ENCODE results near the gene ERVFRD-1.

DNA sequence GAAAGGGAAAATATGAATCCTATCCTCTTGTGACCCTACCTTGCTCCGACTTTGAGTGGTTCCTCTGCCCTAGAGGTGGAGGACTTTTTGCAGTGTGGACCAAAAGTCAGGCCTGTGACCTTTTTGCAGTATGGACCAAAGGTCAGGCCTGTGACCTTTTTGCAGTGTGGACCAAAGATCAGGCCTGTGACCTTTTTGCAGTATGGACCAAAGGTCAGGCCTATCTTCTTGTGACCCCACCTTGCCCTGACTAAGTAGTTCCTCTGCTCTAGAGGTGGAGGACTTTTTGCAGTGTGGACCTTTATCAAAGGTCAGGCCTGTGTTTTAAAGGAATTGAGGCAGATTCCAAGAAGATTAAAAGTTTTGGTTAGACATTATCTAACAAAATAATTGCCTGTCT lies 10.9 kb upstream of the ERVFRD-1 start:
- TF ChIP-seq TAF1 (IDR thresholded peaks at IDR 0.05; ENCODE audit: low read depth), result no peak
- TF ChIP-seq, protein P1, sequence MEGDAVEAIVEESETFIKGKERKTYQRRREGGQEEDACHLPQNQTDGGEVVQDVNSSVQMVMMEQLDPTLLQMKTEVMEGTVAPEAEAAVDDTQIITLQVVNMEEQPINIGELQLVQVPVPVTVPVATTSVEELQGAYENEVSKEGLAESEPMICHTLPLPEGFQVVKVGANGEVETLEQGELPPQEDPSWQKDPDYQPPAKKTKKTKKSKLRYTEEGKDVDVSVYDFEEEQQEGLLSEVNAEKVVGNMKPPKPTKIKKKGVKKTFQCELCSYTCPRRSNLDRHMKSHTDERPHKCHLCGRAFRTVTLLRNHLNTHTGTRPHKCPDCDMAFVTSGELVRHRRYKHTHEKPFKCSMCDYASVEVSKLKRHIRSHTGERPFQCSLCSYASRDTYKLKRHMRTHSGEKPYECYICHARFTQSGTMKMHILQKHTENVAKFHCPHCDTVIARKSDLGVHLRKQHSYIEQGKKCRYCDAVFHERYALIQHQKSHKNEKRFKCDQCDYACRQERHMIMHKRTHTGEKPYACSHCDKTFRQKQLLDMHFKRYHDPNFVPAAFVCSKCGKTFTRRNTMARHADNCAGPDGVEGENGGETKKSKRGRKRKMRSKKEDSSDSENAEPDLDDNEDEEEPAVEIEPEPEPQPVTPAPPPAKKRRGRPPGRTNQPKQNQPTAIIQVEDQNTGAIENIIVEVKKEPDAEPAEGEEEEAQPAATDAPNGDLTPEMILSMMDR (IDR thresholded peaks at IDR 0.05; ENCODE audit: poor library complexity, severe bottlenecking), result no peak
- no peak for TF ChIP-seq POLR2AphosphoS5 (IDR thresholded peaks at IDR 0.05)
- TF ChIP-seq, protein P2, sequence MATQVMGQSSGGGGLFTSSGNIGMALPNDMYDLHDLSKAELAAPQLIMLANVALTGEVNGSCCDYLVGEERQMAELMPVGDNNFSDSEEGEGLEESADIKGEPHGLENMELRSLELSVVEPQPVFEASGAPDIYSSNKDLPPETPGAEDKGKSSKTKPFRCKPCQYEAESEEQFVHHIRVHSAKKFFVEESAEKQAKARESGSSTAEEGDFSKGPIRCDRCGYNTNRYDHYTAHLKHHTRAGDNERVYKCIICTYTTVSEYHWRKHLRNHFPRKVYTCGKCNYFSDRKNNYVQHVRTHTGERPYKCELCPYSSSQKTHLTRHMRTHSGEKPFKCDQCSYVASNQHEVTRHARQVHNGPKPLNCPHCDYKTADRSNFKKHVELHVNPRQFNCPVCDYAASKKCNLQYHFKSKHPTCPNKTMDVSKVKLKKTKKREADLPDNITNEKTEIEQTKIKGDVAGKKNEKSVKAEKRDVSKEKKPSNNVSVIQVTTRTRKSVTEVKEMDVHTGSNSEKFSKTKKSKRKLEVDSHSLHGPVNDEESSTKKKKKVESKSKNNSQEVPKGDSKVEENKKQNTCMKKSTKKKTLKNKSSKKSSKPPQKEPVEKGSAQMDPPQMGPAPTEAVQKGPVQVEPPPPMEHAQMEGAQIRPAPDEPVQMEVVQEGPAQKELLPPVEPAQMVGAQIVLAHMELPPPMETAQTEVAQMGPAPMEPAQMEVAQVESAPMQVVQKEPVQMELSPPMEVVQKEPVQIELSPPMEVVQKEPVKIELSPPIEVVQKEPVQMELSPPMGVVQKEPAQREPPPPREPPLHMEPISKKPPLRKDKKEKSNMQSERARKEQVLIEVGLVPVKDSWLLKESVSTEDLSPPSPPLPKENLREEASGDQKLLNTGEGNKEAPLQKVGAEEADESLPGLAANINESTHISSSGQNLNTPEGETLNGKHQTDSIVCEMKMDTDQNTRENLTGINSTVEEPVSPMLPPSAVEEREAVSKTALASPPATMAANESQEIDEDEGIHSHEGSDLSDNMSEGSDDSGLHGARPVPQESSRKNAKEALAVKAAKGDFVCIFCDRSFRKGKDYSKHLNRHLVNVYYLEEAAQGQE (IDR thresholded peaks at IDR 0.05; ENCODE audit: borderline replicate concordance), result no peak
- no peak for TF ChIP-seq EP300 (conservative IDR thresholded peaks at IDR 0.05; ENCODE audit: poor library complexity, severe bottlenecking)
- TF ChIP-seq EZH2 (IDR thresholded peaks at IDR 0.05; ENCODE audit: borderline replicate concordance, insufficient read depth, low read length, poor library complexity, severe bottlenecking), result no peak
- no peak for TF ChIP-seq MXI1 (conservative IDR thresholded peaks at IDR 0.05; ENCODE audit: poor library complexity, severe bottlenecking)
- TF ChIP-seq SMC3 (conservative IDR thresholded peaks at IDR 0.05; ENCODE audit: poor library complexity), result no peak
